Measurements from ENCODE around the gene TCEAL3. TPM values are rescaled to one million over a fixed set of nuclear protein-coding genes. Genes with fewer than 3 reads are reported as not detected.
A peak's percentile ranks its signal among the peaks of the same experiment; 100 is the strongest.

TCEAL3 gene, protein sequence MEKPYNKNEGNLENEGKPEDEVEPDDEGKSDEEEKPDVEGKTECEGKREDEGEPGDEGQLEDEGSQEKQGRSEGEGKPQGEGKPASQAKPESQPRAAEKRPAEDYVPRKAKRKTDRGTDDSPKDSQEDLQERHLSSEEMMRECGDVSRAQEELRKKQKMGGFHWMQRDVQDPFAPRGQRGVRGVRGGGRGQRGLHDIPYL
- total RNA-seq, result 36.5 and 38.4 TPM in 2 replicates
- long read RNA-seq, transcript TCEAL3-202 (3 exons, 1,113 nt), result major isoform, 6 of 12 reads
- long read RNA-seq, partial matches to known transcripts, result 2 of 12 reads
- long read RNA-seq, other reads (novel, unspliced or antisense), result 1 of 12 reads

DNA sequence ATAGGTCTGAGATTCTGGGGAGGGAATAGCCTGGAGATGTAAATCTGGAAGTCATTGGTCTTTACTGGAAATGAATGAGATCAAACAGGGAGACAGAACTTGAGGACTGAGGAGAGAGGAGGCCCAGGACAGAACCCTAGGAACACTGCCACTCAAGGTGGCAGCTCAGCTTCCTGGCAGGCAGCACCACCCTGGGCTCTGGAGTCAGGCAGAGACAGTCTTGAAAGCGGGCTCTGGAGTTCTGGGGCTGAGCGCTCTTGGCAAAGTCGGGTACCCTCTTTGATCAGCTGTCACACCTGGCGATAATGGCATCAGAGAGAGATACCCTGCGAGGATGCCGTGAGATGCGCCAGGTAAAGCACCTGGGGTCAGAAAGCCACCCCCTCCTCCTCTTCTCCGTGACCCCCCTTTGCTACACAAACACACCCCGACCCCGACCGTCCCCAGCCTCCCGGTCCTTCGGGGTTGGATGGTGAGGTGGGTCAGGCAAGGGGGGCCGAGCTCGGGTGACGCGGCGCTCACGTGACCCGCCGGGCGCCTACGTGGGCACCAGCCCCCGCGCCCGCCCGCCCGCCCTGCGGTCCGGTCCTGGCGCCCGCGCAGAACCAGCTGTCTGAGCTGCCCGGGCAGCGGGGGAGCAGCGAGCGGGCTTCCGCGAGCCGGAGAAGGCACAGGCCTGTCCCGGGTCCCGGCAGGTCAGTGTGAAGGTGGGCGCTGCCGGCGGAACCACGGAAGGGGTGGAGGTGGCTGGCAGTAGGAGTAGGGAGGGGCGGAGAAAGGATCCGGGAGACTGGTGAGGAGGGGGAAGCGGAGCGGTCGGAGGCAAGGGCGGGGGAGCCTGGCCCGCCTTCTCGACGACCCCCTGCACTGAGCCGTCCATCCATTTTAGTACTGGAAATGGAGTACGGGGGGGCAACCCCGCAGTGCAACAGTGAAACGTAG lies at the start of gene TCEAL3:
TSS of gene TCEAL3 (plus strand) at position 600 of the 942 bp plus-strand sequence. CDS start 1,102 bp downstream, outside the sequence.
- Mint-ChIP-seq H3K4me1 (ENCODE audit: unreplicated experiment) (peaks cover 17% of the 10 kb centered on the region), H3K27ac (ENCODE audit: unreplicated experiment) (peak within 1 kb of the TSS; percentile 90), H3K4me3 (ENCODE audit: unreplicated experiment) (peak within 1 kb of the TSS; percentile 81), H3K9me3 (ENCODE audit: unreplicated experiment) (peaks cover 14% of the 10 kb centered on the region), H3K27me3 (ENCODE audit: unreplicated experiment) (no peaks in the 10 kb centered on the region), H3K36me3 (ENCODE audit: unreplicated experiment) (peaks cover under 1% of the 10 kb centered on the region)
- DNase-seq (ENCODE audit: extremely low spot score, unreplicated experiment), result peak; percentile 87
- TF ChIP-seq, protein P1, sequence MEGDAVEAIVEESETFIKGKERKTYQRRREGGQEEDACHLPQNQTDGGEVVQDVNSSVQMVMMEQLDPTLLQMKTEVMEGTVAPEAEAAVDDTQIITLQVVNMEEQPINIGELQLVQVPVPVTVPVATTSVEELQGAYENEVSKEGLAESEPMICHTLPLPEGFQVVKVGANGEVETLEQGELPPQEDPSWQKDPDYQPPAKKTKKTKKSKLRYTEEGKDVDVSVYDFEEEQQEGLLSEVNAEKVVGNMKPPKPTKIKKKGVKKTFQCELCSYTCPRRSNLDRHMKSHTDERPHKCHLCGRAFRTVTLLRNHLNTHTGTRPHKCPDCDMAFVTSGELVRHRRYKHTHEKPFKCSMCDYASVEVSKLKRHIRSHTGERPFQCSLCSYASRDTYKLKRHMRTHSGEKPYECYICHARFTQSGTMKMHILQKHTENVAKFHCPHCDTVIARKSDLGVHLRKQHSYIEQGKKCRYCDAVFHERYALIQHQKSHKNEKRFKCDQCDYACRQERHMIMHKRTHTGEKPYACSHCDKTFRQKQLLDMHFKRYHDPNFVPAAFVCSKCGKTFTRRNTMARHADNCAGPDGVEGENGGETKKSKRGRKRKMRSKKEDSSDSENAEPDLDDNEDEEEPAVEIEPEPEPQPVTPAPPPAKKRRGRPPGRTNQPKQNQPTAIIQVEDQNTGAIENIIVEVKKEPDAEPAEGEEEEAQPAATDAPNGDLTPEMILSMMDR (IDR thresholded peaks at IDR 0.05), result no peak

DNA sequence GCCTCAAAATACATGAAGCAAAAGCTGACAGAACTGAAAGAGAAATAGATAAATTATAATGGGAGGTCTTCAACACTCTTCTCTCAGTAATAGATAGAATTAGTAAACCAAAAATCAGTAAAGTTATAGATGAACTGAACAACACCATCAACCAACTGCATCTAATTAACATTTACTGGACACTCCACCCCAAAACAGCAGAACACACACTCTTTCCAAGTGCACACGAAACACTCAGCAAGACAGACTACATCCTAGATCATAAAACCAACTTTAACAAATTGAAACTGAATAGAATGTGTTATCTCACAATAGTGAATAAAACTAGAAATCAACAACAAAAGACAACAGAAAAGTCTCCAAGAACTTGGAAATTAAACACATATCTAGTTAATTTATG lies 47.5 kb upstream of the TCEAL3 start:
- H3K9me3 Mint-ChIP-seq (ENCODE audit: unreplicated experiment), result no peaks in the 10 kb centered on the region
- no peak overlapping the region for H3K27ac Mint-ChIP-seq (ENCODE audit: unreplicated experiment)
- H3K4me1 Mint-ChIP-seq (ENCODE audit: unreplicated experiment), result no peaks in the 10 kb centered on the region
- TF ChIP-seq, protein P1 (IDR thresholded peaks at IDR 0.05), result no peak
- no peak overlapping the region for H3K4me3 Mint-ChIP-seq (ENCODE audit: unreplicated experiment)
- no peak for DNase-seq (ENCODE audit: extremely low spot score, unreplicated experiment)
- H3K27me3 Mint-ChIP-seq (ENCODE audit: unreplicated experiment), result no peaks in the 10 kb centered on the region
- no peaks in the 10 kb centered on the region for H3K36me3 Mint-ChIP-seq (ENCODE audit: unreplicated experiment)

DNA sequence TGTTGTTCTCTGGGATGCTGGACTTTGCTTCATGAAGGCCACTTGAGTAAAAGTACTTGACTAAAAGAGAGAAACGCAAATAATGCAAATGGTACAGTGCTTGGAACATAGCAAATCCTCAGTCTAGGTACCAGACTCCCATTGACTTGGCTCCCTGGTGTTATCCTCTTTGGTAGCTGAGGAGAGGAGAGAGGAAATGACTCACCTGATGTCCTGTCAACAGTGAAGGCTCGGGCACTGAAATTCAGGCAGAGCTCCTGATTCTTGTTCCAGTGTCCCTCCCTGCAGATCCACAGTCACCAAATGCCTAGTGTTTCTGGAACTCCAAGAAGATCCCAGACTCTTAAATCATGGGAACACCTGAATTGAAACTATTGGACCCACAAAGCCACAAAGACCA lies 45.0 kb upstream of the TCEAL3 start:
- H3K27me3 Mint-ChIP-seq (ENCODE audit: unreplicated experiment), result no peaks in the 10 kb centered on the region
- no peak overlapping the region for H3K4me3 Mint-ChIP-seq (ENCODE audit: unreplicated experiment)
- no peaks in the 10 kb centered on the region for H3K36me3 Mint-ChIP-seq (ENCODE audit: unreplicated experiment)
- TF ChIP-seq, protein P1 (IDR thresholded peaks at IDR 0.05), result no peak
- H3K27ac Mint-ChIP-seq (ENCODE audit: unreplicated experiment), result no peak overlapping the region
- no peak for DNase-seq (ENCODE audit: extremely low spot score, unreplicated experiment)
- no peaks in the 10 kb centered on the region for H3K9me3 Mint-ChIP-seq (ENCODE audit: unreplicated experiment)
- no peaks in the 10 kb centered on the region for H3K4me1 Mint-ChIP-seq (ENCODE audit: unreplicated experiment)

DNA sequence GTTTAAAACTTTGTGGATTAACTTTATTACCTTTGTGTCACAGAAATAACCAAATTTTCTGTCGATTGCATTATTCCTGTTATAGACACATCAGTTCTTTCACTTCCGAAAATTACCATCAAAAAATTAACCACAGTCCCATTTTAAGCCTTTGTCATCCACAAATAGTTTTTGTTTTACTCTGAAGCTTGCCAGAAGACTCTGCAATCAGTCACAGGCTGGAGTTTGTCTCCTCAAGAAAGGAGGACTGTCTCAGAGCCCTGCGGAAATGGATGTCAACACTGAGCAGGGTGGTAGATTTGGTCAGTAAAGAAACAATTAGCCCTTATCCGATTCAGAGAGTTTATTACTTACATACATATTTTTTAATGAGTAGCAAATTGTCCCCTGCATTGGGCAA lies 42.6 kb upstream of the TCEAL3 start:
- TF ChIP-seq, protein P1 (IDR thresholded peaks at IDR 0.05), result no peak
- no peak overlapping the region for H3K4me3 Mint-ChIP-seq (ENCODE audit: unreplicated experiment)
- no peaks in the 10 kb centered on the region for H3K27me3 Mint-ChIP-seq (ENCODE audit: unreplicated experiment)
- H3K36me3 Mint-ChIP-seq (ENCODE audit: unreplicated experiment), result no peaks in the 10 kb centered on the region
- no peaks in the 10 kb centered on the region for H3K4me1 Mint-ChIP-seq (ENCODE audit: unreplicated experiment)
- H3K27ac Mint-ChIP-seq (ENCODE audit: unreplicated experiment), result no peak overlapping the region
- no peaks in the 10 kb centered on the region for H3K9me3 Mint-ChIP-seq (ENCODE audit: unreplicated experiment)
- no peak for DNase-seq (ENCODE audit: extremely low spot score, unreplicated experiment)

DNA sequence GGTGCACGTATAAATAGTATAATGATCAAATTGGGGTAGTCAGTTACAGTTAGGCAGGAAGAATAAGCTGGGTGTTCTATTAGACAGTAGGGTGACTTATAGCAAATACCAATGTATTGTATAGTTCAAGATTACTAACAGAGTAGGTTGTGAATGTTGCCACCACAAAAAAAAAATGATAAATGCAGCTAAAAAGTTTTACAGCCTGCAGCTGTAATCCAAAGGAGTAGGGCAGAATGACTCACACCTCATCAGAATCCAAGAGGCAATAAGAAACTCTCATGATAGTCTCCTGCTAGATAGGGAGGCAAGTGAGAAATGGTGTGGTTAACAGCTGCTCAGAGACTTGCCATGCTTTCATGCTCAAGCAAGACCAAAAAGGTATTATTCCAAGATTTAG lies 42.0 kb upstream of the TCEAL3 start:
- no peaks in the 10 kb centered on the region for H3K9me3 Mint-ChIP-seq (ENCODE audit: unreplicated experiment)
- no peak for DNase-seq (ENCODE audit: extremely low spot score, unreplicated experiment)
- no peaks in the 10 kb centered on the region for H3K36me3 Mint-ChIP-seq (ENCODE audit: unreplicated experiment)
- H3K4me3 Mint-ChIP-seq (ENCODE audit: unreplicated experiment), result no peak overlapping the region
- no peaks in the 10 kb centered on the region for H3K4me1 Mint-ChIP-seq (ENCODE audit: unreplicated experiment)
- no peak overlapping the region for H3K27ac Mint-ChIP-seq (ENCODE audit: unreplicated experiment)
- no peaks in the 10 kb centered on the region for H3K27me3 Mint-ChIP-seq (ENCODE audit: unreplicated experiment)
- TF ChIP-seq, protein P1 (IDR thresholded peaks at IDR 0.05), result no peak
